Measurements from ENCODE around the gene INCA1.

The INCA1 gene

DNA sequence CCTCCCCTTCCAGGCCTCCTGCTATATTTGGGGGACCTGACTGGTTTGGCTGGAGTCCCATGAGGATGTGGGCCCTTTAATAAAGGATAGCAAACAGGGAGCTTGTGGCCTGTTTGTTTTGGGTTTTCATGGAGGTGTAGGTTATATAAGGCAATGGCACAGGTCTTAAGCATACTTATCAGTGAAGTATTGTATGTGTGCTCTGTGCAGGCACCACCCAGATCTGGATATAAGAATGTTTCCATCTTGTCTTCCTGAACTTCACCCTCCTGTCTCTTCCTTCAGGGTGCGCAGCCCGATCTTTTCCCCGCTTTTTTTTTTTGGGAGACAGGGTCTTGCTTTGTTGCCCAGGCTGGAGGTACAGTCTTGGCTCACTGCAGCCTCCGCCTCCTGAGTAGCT, 27.3 kb upstream of the INCA1 start:
- no peaks in the 10 kb centered on the region for H3K9me3 ChIP-seq (ENCODE audit: insufficient read depth, low read length)
- no peak overlapping the region for H3K4me3 ChIP-seq (ENCODE audit: insufficient read length, low read depth)
- no peak for DNase-seq (ENCODE audit: low read depth, low spot score)
- TF ChIP-seq YY1 (IDR thresholded peaks at IDR 0.05; ENCODE audit: insufficient read depth, insufficient read length) = no peak
- no peak for TF ChIP-seq ZNF274 (IDR thresholded peaks at IDR 0.05; ENCODE audit: low read depth, low read length)
- TF ChIP-seq SUZ12 (IDR thresholded peaks at IDR 0.05; ENCODE audit: extremely low read depth, insufficient read depth, insufficient read length) = no peak
- no peak overlapping the region for H3K9ac ChIP-seq (ENCODE audit: insufficient read length, low read depth)
- no peaks in the 10 kb centered on the region for H3K27me3 ChIP-seq (ENCODE audit: insufficient read depth, insufficient read length)
- peaks cover 51% of the 10 kb centered on the region for H3K36me3 ChIP-seq (ENCODE audit: insufficient read depth, insufficient read length, low read length)
- no peaks in the 10 kb centered on the region for H3K4me1 ChIP-seq (ENCODE audit: insufficient read depth, insufficient read length)

GRCh38 chr17:5023588-5024147, 26.3 kb upstream of the INCA1 start:
- no peak overlapping the region for H3K4me3 ChIP-seq (ENCODE audit: insufficient read length, low read depth)
- no peak for DNase-seq (ENCODE audit: low read depth, low spot score)
- H3K9me3 ChIP-seq (ENCODE audit: insufficient read depth, low read length) = no peaks in the 10 kb centered on the region
- H3K4me1 ChIP-seq (ENCODE audit: insufficient read depth, insufficient read length) = peaks cover 3% of the 10 kb centered on the region
- no peak overlapping the region for H3K9ac ChIP-seq (ENCODE audit: insufficient read length, low read depth)
- TF ChIP-seq ZNF274 (IDR thresholded peaks at IDR 0.05; ENCODE audit: low read depth, low read length) (no peak), YY1 (IDR thresholded peaks at IDR 0.05; ENCODE audit: insufficient read depth, insufficient read length) (no peak)
- peaks cover 60% of the 10 kb centered on the region for H3K36me3 ChIP-seq (ENCODE audit: insufficient read depth, insufficient read length, low read length)
- no peaks in the 10 kb centered on the region for H3K27me3 ChIP-seq (ENCODE audit: insufficient read depth, insufficient read length)

DNA sequence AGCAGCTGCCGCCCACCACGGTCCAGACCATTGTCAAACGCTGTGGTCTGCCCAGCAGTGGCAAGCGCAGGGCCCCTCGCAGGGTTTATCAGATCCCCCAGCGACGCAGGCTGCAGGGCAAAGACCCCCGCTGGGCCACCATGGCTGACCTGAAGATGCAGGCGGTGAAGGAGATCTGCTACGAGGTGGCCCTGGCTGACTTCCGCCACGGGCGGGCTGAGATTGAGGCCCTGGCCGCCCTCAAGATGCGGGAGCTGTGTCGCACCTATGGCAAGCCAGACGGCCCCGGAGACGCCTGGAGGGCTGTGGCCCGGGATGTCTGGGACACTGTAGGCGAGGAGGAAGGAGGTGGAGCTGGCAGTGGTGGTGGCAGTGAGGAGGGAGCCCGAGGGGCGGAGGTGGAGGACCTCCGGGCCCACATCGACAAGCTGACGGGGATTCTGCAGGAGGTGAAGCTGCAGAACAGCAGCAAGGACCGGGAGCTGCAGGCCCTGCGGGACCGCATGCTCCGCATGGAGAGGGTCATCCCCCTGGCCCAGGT, 24.9 kb upstream of the INCA1 start:
- no peaks in the 10 kb centered on the region for H3K27me3 ChIP-seq (ENCODE audit: insufficient read depth, insufficient read length)
- no peak overlapping the region for H3K4me3 ChIP-seq (ENCODE audit: insufficient read length, low read depth)
- DNase-seq (ENCODE audit: low read depth, low spot score) = no peak
- no peak overlapping the region for H3K9ac ChIP-seq (ENCODE audit: insufficient read length, low read depth)
- peaks cover 3% of the 10 kb centered on the region for H3K4me1 ChIP-seq (ENCODE audit: insufficient read depth, insufficient read length)
- TF ChIP-seq ZNF274 (IDR thresholded peaks at IDR 0.05; ENCODE audit: low read depth, low read length) (no peak), YY1 (IDR thresholded peaks at IDR 0.05; ENCODE audit: insufficient read depth, insufficient read length) (no peak), SUZ12 (IDR thresholded peaks at IDR 0.05; ENCODE audit: extremely low read depth, insufficient read depth, insufficient read length) (no peak)
- H3K9me3 ChIP-seq (ENCODE audit: insufficient read depth, low read length) = no peaks in the 10 kb centered on the region
- peaks cover 64% of the 10 kb centered on the region for H3K36me3 ChIP-seq (ENCODE audit: insufficient read depth, insufficient read length, low read length)

DNA sequence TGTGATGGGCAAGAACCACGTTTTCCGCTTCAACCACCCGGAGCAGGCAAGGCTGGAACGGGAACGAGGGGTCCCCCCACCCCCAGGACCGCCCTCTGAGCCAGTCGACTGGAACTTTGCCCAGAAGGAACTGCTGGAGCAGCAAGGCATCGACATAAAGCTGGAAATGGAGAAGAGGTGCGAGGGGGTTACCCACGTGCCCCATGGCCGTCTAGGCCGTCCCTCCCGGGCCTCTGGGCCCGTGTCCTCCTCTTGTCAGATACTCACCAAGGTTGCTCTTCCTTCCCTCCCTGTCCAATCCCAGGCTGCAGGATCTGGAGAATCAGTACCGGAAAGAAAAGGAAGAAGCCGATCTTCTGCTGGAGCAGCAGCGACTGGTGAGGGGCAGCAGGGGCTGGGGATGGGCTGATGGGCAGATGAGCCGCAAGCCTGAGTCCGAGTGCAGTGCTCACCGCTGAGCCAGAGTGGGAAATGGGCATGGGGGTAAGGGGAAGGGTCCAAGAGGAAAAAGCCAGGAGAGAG, 23.2 kb upstream of the INCA1 start:
- TF ChIP-seq YY1 (IDR thresholded peaks at IDR 0.05; ENCODE audit: insufficient read depth, insufficient read length) (no peak), SUZ12 (IDR thresholded peaks at IDR 0.05; ENCODE audit: extremely low read depth, insufficient read depth, insufficient read length) (no peak), ZNF274 (IDR thresholded peaks at IDR 0.05; ENCODE audit: low read depth, low read length) (no peak)
- DNase-seq (ENCODE audit: low read depth, low spot score) = no peak
- Histone ChIP-seq H3K9ac (ENCODE audit: insufficient read length, low read depth) (no peak overlapping the region), H3K4me3 (ENCODE audit: insufficient read length, low read depth) (no peak overlapping the region), H3K27me3 (ENCODE audit: insufficient read depth, insufficient read length) (no peaks in the 10 kb centered on the region), H3K4me1 (ENCODE audit: insufficient read depth, insufficient read length) (peaks cover 3% of the 10 kb centered on the region), H3K36me3 (ENCODE audit: insufficient read depth, insufficient read length, low read length) (peaks cover 72% of the 10 kb centered on the region), H3K9me3 (ENCODE audit: insufficient read depth, low read length) (no peaks in the 10 kb centered on the region)

DNA sequence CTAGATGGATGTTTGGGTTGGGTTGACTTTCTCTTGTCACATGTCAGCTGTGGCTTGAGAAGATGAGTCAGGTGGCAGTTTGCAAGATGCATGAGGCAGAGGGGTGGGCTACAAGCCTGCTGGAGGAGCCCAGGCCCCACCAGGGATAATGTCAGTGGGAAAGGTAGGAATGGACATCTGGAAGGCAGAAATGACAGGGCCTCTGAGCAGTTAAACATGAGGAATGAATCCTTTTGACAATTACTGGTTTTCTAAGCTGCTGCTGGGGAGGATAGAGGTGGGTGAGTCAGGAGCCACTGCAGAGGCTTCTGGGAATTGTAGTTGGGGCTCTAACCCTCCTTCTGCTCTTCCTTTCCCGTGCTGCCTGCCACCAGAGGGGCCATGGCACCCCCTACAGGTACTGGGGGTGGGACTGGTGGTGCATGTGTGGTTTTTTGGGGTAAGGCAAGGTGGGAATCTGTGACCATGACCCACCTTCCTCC, 22.2 kb upstream of the INCA1 start:
- no peak for DNase-seq (ENCODE audit: low read depth, low spot score)
- no peak for TF ChIP-seq YY1 (IDR thresholded peaks at IDR 0.05; ENCODE audit: insufficient read depth, insufficient read length)
- TF ChIP-seq ZNF274 (IDR thresholded peaks at IDR 0.05; ENCODE audit: low read depth, low read length) = no peak
- TF ChIP-seq SUZ12 (IDR thresholded peaks at IDR 0.05; ENCODE audit: extremely low read depth, insufficient read depth, insufficient read length) = no peak
- H3K9ac ChIP-seq (ENCODE audit: insufficient read length, low read depth) = no peak overlapping the region
- no peak overlapping the region for H3K4me3 ChIP-seq (ENCODE audit: insufficient read length, low read depth)
- H3K4me1 ChIP-seq (ENCODE audit: insufficient read depth, insufficient read length) = peaks cover 3% of the 10 kb centered on the region
- H3K27me3 ChIP-seq (ENCODE audit: insufficient read depth, insufficient read length) = no peaks in the 10 kb centered on the region
- no peaks in the 10 kb centered on the region for H3K9me3 ChIP-seq (ENCODE audit: insufficient read depth, low read length)
- peaks cover 72% of the 10 kb centered on the region for H3K36me3 ChIP-seq (ENCODE audit: insufficient read depth, insufficient read length, low read length)

GRCh38 chr17:5014357-5014756, 17.0 kb upstream of the INCA1 start:
- DNase-seq (ENCODE audit: low read depth, low spot score) = no peak
- Histone ChIP-seq H3K9ac (ENCODE audit: insufficient read length, low read depth) (no peak overlapping the region), H3K36me3 (ENCODE audit: insufficient read depth, insufficient read length, low read length) (peaks cover 61% of the 10 kb centered on the region), H3K9me3 (ENCODE audit: insufficient read depth, low read length) (no peaks in the 10 kb centered on the region), H3K4me3 (ENCODE audit: insufficient read length, low read depth) (no peak overlapping the region), H3K27me3 (ENCODE audit: insufficient read depth, insufficient read length) (no peaks in the 10 kb centered on the region), H3K4me1 (ENCODE audit: insufficient read depth, insufficient read length) (peaks cover 2% of the 10 kb centered on the region)
- TF ChIP-seq ZNF274 (IDR thresholded peaks at IDR 0.05; ENCODE audit: low read depth, low read length) = no peak
- TF ChIP-seq YY1 (IDR thresholded peaks at IDR 0.05; ENCODE audit: insufficient read depth, insufficient read length) = no peak

DNA sequence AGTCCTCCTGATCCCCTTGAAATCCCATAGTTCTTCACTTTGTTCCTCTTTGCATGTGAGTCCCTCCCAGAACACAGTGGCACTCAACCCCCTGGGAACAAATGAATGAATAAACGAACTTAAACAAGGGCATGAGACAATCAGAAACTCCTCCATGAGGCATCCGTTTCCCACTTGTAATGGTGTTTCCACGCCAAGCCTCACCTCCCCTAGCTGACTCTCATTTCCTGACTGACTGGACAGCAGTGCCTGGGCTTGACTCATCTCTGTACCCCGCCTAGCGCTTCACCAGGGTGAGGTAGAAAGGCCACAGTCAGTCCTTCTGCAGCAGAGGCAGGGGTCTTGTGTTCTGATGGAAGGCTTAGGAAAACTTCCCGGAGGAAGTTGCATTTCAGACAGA, 14.6 kb upstream of the INCA1 start:
- Histone ChIP-seq H3K9me3 (ENCODE audit: insufficient read depth, low read length) (no peaks in the 10 kb centered on the region), H3K4me1 (ENCODE audit: insufficient read depth, insufficient read length) (no peaks in the 10 kb centered on the region), H3K36me3 (ENCODE audit: insufficient read depth, insufficient read length, low read length) (peaks cover 72% of the 10 kb centered on the region), H3K27me3 (ENCODE audit: insufficient read depth, insufficient read length) (no peaks in the 10 kb centered on the region), H3K4me3 (ENCODE audit: insufficient read length, low read depth) (no peak overlapping the region), H3K9ac (ENCODE audit: insufficient read length, low read depth) (no peak overlapping the region)
- DNase-seq (ENCODE audit: low read depth, low spot score) = no peak
- no peak for TF ChIP-seq SUZ12 (IDR thresholded peaks at IDR 0.05; ENCODE audit: extremely low read depth, insufficient read depth, insufficient read length)
